IPS-20b (cell line): Measurements from ENCODE around the gene GLRX.
"Not testable (repeated sequence)": the region's sequence is repeated elsewhere in the genome, so short reads cannot be mapped to it uniquely, and the experiment has no call there.

Source experiments
- H3K27ac ChIP-seq: one replicate; pipeline ENCODE4 v1.5.1; 2013; ENCODE audit warnings: low read length
- H3K27me3 ChIP-seq: 2 replicates; pipeline ENCODE4 v1.6.1; 2013; ENCODE audit warnings: mild to moderate bottlenecking, low read length, inconsistent platforms; ENCODE audit not compliant: insufficient read depth
- H3K36me3 ChIP-seq: 2 replicates; pipeline ENCODE4 v1.6.1; 2013; ENCODE audit warnings: low read depth, mild to moderate bottlenecking, inconsistent platforms, low read length, moderate library complexity; ENCODE audit not compliant: insufficient read depth
- H3K4me1 ChIP-seq: 2 replicates; pipeline ENCODE4 v1.6.1; 2013; ENCODE audit warnings: mild to moderate bottlenecking, control low read depth, inconsistent platforms, low read length, moderate library complexity; ENCODE audit not compliant: insufficient read depth
- H3K4me3 ChIP-seq: 2 replicates; pipeline ENCODE4 v1.5.1; 2013; ENCODE audit warnings: mild to moderate bottlenecking, low read length, inconsistent platforms
- H3K9ac ChIP-seq: 2 replicates; pipeline ENCODE4 v1.6.1; 2013; ENCODE audit warnings: low read depth, mild to moderate bottlenecking, inconsistent platforms, low read length, moderate library complexity
- H3K9me3 ChIP-seq: 2 replicates; pipeline ENCODE4 v1.6.1; 2013; ENCODE audit warnings: mild to moderate bottlenecking, low read depth, low read length, inconsistent platforms; ENCODE audit not compliant: insufficient read depth

The GLRX gene

DNA sequence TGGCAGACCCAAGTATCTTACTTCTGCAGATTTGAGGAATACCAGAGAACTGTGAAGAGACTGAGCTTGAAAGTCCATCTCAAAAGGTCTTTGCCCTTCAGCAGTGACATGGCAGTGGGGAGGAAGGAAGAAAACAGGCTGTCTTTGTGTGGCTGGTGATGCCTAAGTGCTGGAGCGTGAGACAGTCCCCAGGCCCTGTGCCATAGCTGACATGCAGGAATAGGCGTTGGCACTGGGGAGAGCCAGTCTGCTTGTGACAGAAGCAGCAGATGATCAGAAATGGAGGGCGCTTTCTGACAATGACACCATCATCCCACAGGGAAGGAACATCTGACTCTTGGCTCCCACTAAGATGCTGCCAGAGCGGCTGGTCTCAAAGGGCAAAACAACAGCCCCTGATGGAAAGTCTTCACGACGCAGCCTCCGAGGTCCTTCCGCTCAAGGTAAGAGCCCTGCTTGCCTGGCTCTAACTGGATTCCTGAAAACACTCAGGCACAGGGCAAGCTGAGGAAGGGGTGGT is 15.5 kb upstream of the GLRX start:
- Histone ChIP-seq H3K9ac (no peak overlapping the region), H3K4me3 (no peak overlapping the region), H3K27me3 (no peaks in the 10 kb centered on the region), H3K36me3 (no peaks in the 10 kb centered on the region), H3K9me3 (no peaks in the 10 kb centered on the region), H3K4me1 (no peaks in the 10 kb centered on the region), H3K27ac (no peak overlapping the region)

DNA sequence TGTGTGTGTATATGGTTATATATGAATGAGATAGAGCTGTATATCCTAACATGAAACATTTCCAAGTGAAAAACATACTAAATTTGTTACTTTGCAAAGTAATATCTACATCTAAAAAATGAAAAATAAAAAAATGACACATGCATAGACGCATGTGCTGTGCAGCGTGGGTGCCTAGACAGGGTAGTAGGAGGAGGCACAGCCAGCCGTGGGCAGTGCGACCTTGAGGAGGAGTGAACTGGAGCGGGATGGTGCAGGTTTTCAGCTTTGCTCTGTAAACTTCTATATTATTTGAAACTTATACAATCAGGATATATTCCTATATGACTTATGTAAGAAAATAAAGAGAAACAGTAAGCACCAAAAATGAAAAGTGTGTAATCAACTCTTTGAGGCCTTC is 15.0 kb upstream of the GLRX start:
- Histone ChIP-seq H3K4me1 (no peaks in the 10 kb centered on the region), H3K27ac (no peak overlapping the region)

DNA sequence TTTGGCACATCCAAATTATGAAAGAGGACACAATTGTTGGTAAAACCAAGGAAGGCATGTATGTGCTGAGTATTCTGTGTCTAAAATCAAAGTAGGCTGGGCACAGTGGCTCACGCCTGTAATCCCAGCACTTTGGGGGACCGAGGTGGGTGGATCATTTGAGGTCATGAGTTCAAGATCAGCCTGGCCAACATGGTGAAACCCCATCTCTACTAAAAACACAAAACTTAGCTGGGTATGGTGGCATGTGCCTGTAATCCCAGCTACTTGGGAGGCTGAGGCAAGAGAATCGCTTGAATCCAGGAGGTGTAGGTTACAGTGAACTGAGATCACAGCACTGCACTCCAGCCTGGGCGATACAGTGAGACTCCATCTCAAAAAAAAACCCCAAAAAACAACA is 14.4 kb upstream of the GLRX start:
- not testable (repeated sequence) for H3K27me3 ChIP-seq, H3K4me3 ChIP-seq, H3K9me3 ChIP-seq, H3K27ac ChIP-seq, H3K9ac ChIP-seq, H3K36me3 ChIP-seq, H3K4me1 ChIP-seq

More for the DNA sequence above, 15.0 kb upstream of the GLRX start:
- no peaks in the 10 kb centered on the region for H3K9me3 ChIP-seq
- H3K27me3 ChIP-seq = no peaks in the 10 kb centered on the region
- no peak overlapping the region for H3K4me3 ChIP-seq
- no peak overlapping the region for H3K9ac ChIP-seq
- no peaks in the 10 kb centered on the region for H3K36me3 ChIP-seq

GRCh38 chr5:95836544-95836943 is 14.0 kb upstream of the GLRX start:
- Histone ChIP-seq H3K9ac (no peak overlapping the region), H3K4me1 (no peaks in the 10 kb centered on the region), H3K4me3 (no peak overlapping the region), H3K9me3 (no peaks in the 10 kb centered on the region), H3K27me3 (no peaks in the 10 kb centered on the region), H3K36me3 (no peaks in the 10 kb centered on the region), H3K27ac (no peak overlapping the region)

GRCh38 chr5:95835682-95836385 is 13.3 kb upstream of the GLRX start:
- no peak overlapping the region for H3K9ac ChIP-seq
- no peak overlapping the region for H3K27ac ChIP-seq

GRCh38 chr5:95832664-95833063 is 10.1 kb upstream of the GLRX start:
- Histone ChIP-seq H3K27ac (no peak overlapping the region), H3K4me3 (no peak overlapping the region), H3K4me1 (no peaks in the 10 kb centered on the region), H3K9ac (no peak overlapping the region), H3K36me3 (no peaks in the 10 kb centered on the region), H3K27me3 (no peaks in the 10 kb centered on the region), H3K9me3 (no peaks in the 10 kb centered on the region)

More at GRCh38 chr5:95835682-95836385, 13.3 kb upstream of the GLRX start:
- H3K36me3 ChIP-seq = no peaks in the 10 kb centered on the region
- H3K4me1 ChIP-seq = no peaks in the 10 kb centered on the region
- no peaks in the 10 kb centered on the region for H3K9me3 ChIP-seq
- H3K4me3 ChIP-seq = no peak overlapping the region
- no peaks in the 10 kb centered on the region for H3K27me3 ChIP-seq

- Histone ChIP-seq H3K27me3 (no peaks in the 10 kb centered on the region), H3K36me3 (no peaks in the 10 kb centered on the region), H3K27ac (no peak overlapping the region), H3K4me1 (no peaks in the 10 kb centered on the region), H3K9me3 (no peaks in the 10 kb centered on the region), H3K4me3 (no peak overlapping the region), H3K9ac (no peak overlapping the region)
These were observed 7.7 kb upstream of the GLRX start for GRCh38 chr5:95830226-95830625.

DNA sequence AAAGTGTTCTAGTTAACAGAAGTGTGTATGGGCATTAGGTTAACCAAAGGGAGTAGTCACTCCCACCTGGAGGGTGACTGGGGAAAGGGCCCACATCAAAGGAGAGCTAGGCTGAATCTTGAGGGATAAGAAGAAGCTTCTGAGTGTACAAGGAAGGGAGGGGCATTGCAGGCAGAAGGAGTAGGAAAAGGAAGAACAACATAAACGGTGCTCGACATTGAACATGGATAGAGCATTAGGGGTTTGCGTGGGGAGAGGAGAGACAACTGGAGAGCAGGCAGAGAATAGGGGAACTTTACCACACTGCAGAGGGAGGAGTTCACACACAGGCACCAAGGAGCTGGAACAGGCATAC is 5.3 kb upstream of the GLRX start:
- Histone ChIP-seq H3K27me3 (no peaks in the 10 kb centered on the region), H3K9me3 (no peaks in the 10 kb centered on the region), H3K9ac (no peak overlapping the region), H3K4me1 (peaks cover 12% of the 10 kb centered on the region), H3K27ac (no peak overlapping the region), H3K36me3 (no peaks in the 10 kb centered on the region), H3K4me3 (no peak overlapping the region)

GRCh38 chr5:95826949-95827891 is 4.7 kb upstream of the GLRX start:
- Histone ChIP-seq H3K4me1 (peaks cover 14% of the 10 kb centered on the region), H3K27ac (no peak overlapping the region), H3K27me3 (no peaks in the 10 kb centered on the region), H3K9ac (no peak overlapping the region), H3K36me3 (no peaks in the 10 kb centered on the region), H3K4me3 (no peak overlapping the region), H3K9me3 (no peaks in the 10 kb centered on the region)

DNA sequence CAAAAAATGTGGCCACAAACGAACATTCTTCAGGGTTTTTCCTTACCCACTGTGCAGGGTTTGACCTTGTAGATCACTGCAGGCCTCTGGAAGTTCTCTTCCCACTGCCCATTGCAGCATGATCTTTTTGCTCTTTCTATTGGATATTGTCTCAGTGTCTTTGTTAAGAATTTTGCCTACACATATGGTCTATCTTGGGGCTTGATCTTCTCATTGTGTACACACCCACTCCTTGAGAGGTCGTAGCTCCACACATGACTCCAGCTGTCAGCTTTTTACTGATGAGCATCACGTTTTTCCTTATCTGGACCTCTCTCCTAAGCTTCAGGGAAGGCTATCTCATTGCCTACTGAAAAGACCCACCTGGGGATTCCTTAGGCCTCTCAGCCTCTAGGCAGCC is 3.0 kb upstream of the GLRX start:
- H3K36me3 ChIP-seq = no peaks in the 10 kb centered on the region
- no peak overlapping the region for H3K27ac ChIP-seq
- no peak overlapping the region for H3K9ac ChIP-seq
- H3K9me3 ChIP-seq = no peaks in the 10 kb centered on the region
- H3K27me3 ChIP-seq = no peaks in the 10 kb centered on the region
- peaks cover 19% of the 10 kb centered on the region for H3K4me1 ChIP-seq
- H3K4me3 ChIP-seq = no peak overlapping the region

GRCh38 chr5:95824747-95825146 is 2.2 kb upstream of the GLRX start:
- peaks cover 19% of the 10 kb centered on the region for H3K4me1 ChIP-seq
- H3K27me3 ChIP-seq = no peaks in the 10 kb centered on the region
- H3K9me3 ChIP-seq = no peaks in the 10 kb centered on the region
- H3K9ac ChIP-seq = no peak overlapping the region
- no peak overlapping the region for H3K4me3 ChIP-seq
- no peak overlapping the region for H3K27ac ChIP-seq
- H3K36me3 ChIP-seq = no peaks in the 10 kb centered on the region
